OCI-LY7 (cell line): ENCODE data around the gene CAVIN3. TPM values are rescaled to one million over a fixed set of nuclear protein-coding genes. Genes with fewer than 3 reads are reported as not detected.

Experiments used
- BruUV-seq: library from RNA; stranded (reverse); fragments of 400-500 nt; replicated peaks from 2 replicates; lab custom pipeline; 2021; lab: Mats Ljungman, UMichigan
- CTCF ChIA-PET: fragments of 300-600 bp; sonication (Branson Sonifier 250); formaldehyde crosslinking; loops from one replicate; lab custom pipeline; 2022; ENCODE audit warnings: antibody characterized with exemption; ENCODE audit not compliant: unreplicated experiment; lab: Charles Lee
- POLR2A ChIA-PET: fragments of 300-600 bp; sonication (Branson Sonifier 250); formaldehyde crosslinking; loops from one replicate; lab custom pipeline; 2022; ENCODE audit warnings: antibody characterized with exemption; lab: Charles Lee
- DNase-seq: peaks from one replicate; pipeline ENCODE4 v3.0.0-alpha.2; 2015; ENCODE audit warnings: low spot score
- H2AFZ ChIP-seq: fragments of 200-600 bp; sonication (generic), shearing (Covaris generic); 2 replicates; pipeline ENCODE4 v1.6.1; 2014; ENCODE audit warnings: mild to moderate bottlenecking, antibody characterized with exemption, low read length, moderate library complexity
- H3K27ac ChIP-seq: fragments of 200-600 bp; sonication (generic); 2 replicates; pipeline ENCODE4 v1.5.1; 2014; ENCODE audit warnings: mixed run types, low read depth, mild to moderate bottlenecking, moderate library complexity, low read length, inconsistent platforms; ENCODE audit not compliant: poor library complexity, severe bottlenecking
- H3K36me3 ChIP-seq: fragments of 200-600 bp; sonication (generic); 2 replicates; pipeline ENCODE4 v1.6.1; 2014; ENCODE audit warnings: mild to moderate bottlenecking, antibody characterized with exemption, low read length, moderate library complexity, mixed read lengths; ENCODE audit not compliant: insufficient read depth
- H3K4me1 ChIP-seq: fragments of 200-600 bp; sonication (generic); 2 replicates; pipeline ENCODE4 v1.5.1; 2014; ENCODE audit warnings: mild to moderate bottlenecking, low read length; ENCODE audit not compliant: insufficient read depth, poor library complexity, severe bottlenecking
- H3K4me2 ChIP-seq: fragments of 200-600 bp; sonication (generic); 2 replicates; pipeline ENCODE4 v1.6.1; 2014; ENCODE audit warnings: mild to moderate bottlenecking, low read length
- H3K4me3 ChIP-seq: fragments of 200-600 bp; sonication (generic); 2 replicates; pipeline ENCODE4 v1.5.1; 2014; ENCODE audit warnings: mild to moderate bottlenecking, low read depth, low read length; ENCODE audit not compliant: poor library complexity, severe bottlenecking
- H3K79me2 ChIP-seq: fragments of 200-600 bp; sonication (generic); 2 replicates; pipeline ENCODE4 v1.6.1; 2016; ENCODE audit warnings: low read depth, mild to moderate bottlenecking, low read length, moderate library complexity, mixed read lengths; ENCODE audit not compliant: insufficient read depth
- H3K9me2 ChIP-seq: fragments of 200-600 bp; sonication (generic); 2 replicates; pipeline ENCODE4 v1.6.1; 2016; ENCODE audit warnings: mild to moderate bottlenecking, low read length, mixed read lengths; ENCODE audit not compliant: insufficient read depth
- H3K9me3 ChIP-seq: fragments of 200-600 bp; sonication (generic); 2 replicates; pipeline ENCODE4 v1.6.1; 2014; ENCODE audit warnings: mild to moderate bottlenecking, mixed run types, low read length, mixed read lengths
- H4K20me1 ChIP-seq: fragments of 200-600 bp; sonication (generic); 2 replicates; pipeline ENCODE4 v1.6.1; 2014; ENCODE audit warnings: mild to moderate bottlenecking, antibody characterized with exemption, low read length, moderate library complexity, mixed read lengths; ENCODE audit not compliant: insufficient read depth
- EZH2phosphoT487 ChIP-seq: fragments of 200-600 bp; sonication (generic); IDR thresholded peaks from 2 replicates; pipeline ENCODE4 v1.6.1; 2018; ENCODE audit warnings: low read depth, borderline replicate concordance, mild to moderate bottlenecking, mixed run types, antibody characterized with exemption, low read length, moderate library complexity, mixed read lengths
- intact Hi-C: fragments of 100-400 bp; cut with micrococcal nuclease; formaldehyde crosslinking; loops from one replicate; pipeline ENCODE4 v1.10.0; 2022; ENCODE audit not compliant: unreplicated experiment
- total RNA-seq, 2 experiments: library from RNA; depleted of rRNA in 1 of 2; stranded (reverse); fragments of >200 nt in 1 of 2; shearing (Covaris generic) in 1 of 2; gene quantifications; 2 replicates each; pipeline ENCODE4 v1.2.3, GENCODE V29; 2014 to 2022
- TF ChIP-seq, protein P1 (sequence below): fragments of 200-600 bp; sonication (generic); conservative IDR thresholded peaks from 2 replicates; pipeline ENCODE4 v1.5.1; 2014; ENCODE audit warnings: mild to moderate bottlenecking, antibody characterized with exemption, low read length, moderate library complexity, mixed read lengths

Gene CAVIN3
- total RNA-seq, 2 experiments from 2014 or later: not detected

GRCh38 chr11:6319001-6319703, 1.1 kb downstream of the CAVIN3 start:
- POLR2A ChIA-PET: no interaction called here
- Histone ChIP-seq H3K9me2 (no peaks in the 10 kb centered on the region), H3K79me2 (no peaks in the 10 kb centered on the region), H4K20me1 (no peaks in the 10 kb centered on the region), H3K4me1 (no peaks in the 10 kb centered on the region), H3K36me3 (no peaks in the 10 kb centered on the region), H3K4me3 (no peak overlapping the region), H3K9me3 (no peaks in the 10 kb centered on the region), H3K4me2 (no peak overlapping the region), H3K27ac (no peak overlapping the region), H2AFZ (no peak overlapping the region)
- no TSS peak for BruUV-seq
- intact Hi-C loops: loop anchor here (5.0 kb wide), 1 partner anchor 52 kb away; no protein-coding TSS in a partner anchor
- DNase-seq: no peak
- CTCF ChIA-PET: no interaction called here
- no peak for TF ChIP-seq EZH2phosphoT487
- TF ChIP-seq, protein P1, sequence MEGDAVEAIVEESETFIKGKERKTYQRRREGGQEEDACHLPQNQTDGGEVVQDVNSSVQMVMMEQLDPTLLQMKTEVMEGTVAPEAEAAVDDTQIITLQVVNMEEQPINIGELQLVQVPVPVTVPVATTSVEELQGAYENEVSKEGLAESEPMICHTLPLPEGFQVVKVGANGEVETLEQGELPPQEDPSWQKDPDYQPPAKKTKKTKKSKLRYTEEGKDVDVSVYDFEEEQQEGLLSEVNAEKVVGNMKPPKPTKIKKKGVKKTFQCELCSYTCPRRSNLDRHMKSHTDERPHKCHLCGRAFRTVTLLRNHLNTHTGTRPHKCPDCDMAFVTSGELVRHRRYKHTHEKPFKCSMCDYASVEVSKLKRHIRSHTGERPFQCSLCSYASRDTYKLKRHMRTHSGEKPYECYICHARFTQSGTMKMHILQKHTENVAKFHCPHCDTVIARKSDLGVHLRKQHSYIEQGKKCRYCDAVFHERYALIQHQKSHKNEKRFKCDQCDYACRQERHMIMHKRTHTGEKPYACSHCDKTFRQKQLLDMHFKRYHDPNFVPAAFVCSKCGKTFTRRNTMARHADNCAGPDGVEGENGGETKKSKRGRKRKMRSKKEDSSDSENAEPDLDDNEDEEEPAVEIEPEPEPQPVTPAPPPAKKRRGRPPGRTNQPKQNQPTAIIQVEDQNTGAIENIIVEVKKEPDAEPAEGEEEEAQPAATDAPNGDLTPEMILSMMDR: no peak

- H3K4me1 ChIP-seq: no peaks in the 10 kb centered on the region
- ChIA-PET POLR2A (interaction anchor here (1.8 kb wide), 1 partner anchor 9 kb away, joined by 9 read pairs; no protein-coding TSS in a partner anchor), CTCF (interaction anchor here (0.8 kb wide), 1 partner anchor 234 kb away, joined by 3 read pairs; no protein-coding TSS in a partner anchor)
- H3K9me2 ChIP-seq: no peaks in the 10 kb centered on the region
- H3K79me2 ChIP-seq: no peaks in the 10 kb centered on the region
- no peak overlapping the region for H2AFZ ChIP-seq
- TF ChIP-seq, protein P1: no peak
- no peak for TF ChIP-seq EZH2phosphoT487
- BruUV-seq: no TSS peak
- no peak for DNase-seq
- H3K4me2 ChIP-seq: no peak overlapping the region
- H3K36me3 ChIP-seq: no peaks in the 10 kb centered on the region
- no peak overlapping the region for H3K4me3 ChIP-seq
- H4K20me1 ChIP-seq: no peaks in the 10 kb centered on the region
- H3K27ac ChIP-seq: no peak overlapping the region
- H3K9me3 ChIP-seq: no peaks in the 10 kb centered on the region
- intact Hi-C loops: loop anchor here (5.0 kb wide), 1 partner anchor 51 kb away; no protein-coding TSS in a partner anchor
Observed at GRCh38 chr11:6318204-6318603, 2.1 kb downstream of the CAVIN3 start.
